ENCODE measurements around the gene MRNIP.

MRNIP gene

GRCh38 chr5:179793468-179794139 lies 65.0 kb downstream of the MRNIP start, which contains the start of gene LTC4S:
LTC4S (plus strand) TSS chr5:179793986; CDS start chr5:179794081, 95 bp downstream.
- TF ChIP-seq SIN3A (IDR thresholded peaks at IDR 0.05; ENCODE audit: borderline replicate concordance, insufficient read depth, low read length) = no peak
- TF ChIP-seq TAF1 (IDR thresholded peaks at IDR 0.05; ENCODE audit: borderline replicate concordance, insufficient read depth, low read length) = no peak
- no peak for TF ChIP-seq POLR2AphosphoS5 (IDR thresholded peaks at IDR 0.05; ENCODE audit: low read depth, low read length)
- no peak for TF ChIP-seq REST (IDR thresholded peaks at IDR 0.05; ENCODE audit: insufficient read depth in 1 of 2, low read depth in 2 of 2, low read length in 2 of 2)
- no peak for TF ChIP-seq FOXP2 (optimal IDR thresholded peaks at IDR 0.05; ENCODE audit: borderline replicate concordance, extremely low read depth, extremely low read length, insufficient read depth)

- TF ChIP-seq TAF1 (IDR thresholded peaks at IDR 0.05; ENCODE audit: borderline replicate concordance, insufficient read depth, low read length) (no peak), REST (IDR thresholded peaks at IDR 0.05; ENCODE audit: insufficient read depth in 1 of 2, low read depth in 2 of 2, low read length in 2 of 2) (no peak), POLR2AphosphoS5 (IDR thresholded peaks at IDR 0.05; ENCODE audit: low read depth, low read length) (no peak), SIN3A (IDR thresholded peaks at IDR 0.05; ENCODE audit: borderline replicate concordance, insufficient read depth, low read length) (no peak), FOXP2 (optimal IDR thresholded peaks at IDR 0.05; ENCODE audit: borderline replicate concordance, extremely low read depth, extremely low read length, insufficient read depth) (no peak)
Observed at GRCh38 chr5:179792612-179793467, 65.8 kb downstream of the MRNIP start.

GRCh38 chr5:179791881-179792611 lies 66.6 kb downstream of the MRNIP start:
- no peak for TF ChIP-seq POLR2AphosphoS5 (IDR thresholded peaks at IDR 0.05; ENCODE audit: low read depth, low read length)
- TF ChIP-seq FOXP2 (optimal IDR thresholded peaks at IDR 0.05; ENCODE audit: borderline replicate concordance, extremely low read depth, extremely low read length, insufficient read depth) = no peak
- no peak for TF ChIP-seq SIN3A (IDR thresholded peaks at IDR 0.05; ENCODE audit: borderline replicate concordance, insufficient read depth, low read length)
- TF ChIP-seq REST (IDR thresholded peaks at IDR 0.05; ENCODE audit: insufficient read depth in 1 of 2, low read depth in 2 of 2, low read length in 2 of 2) = no peak

- TF ChIP-seq FOXP2 (optimal IDR thresholded peaks at IDR 0.05; ENCODE audit: borderline replicate concordance, extremely low read depth, extremely low read length, insufficient read depth) (no peak), REST (IDR thresholded peaks at IDR 0.05; ENCODE audit: insufficient read depth in 1 of 2, low read depth in 2 of 2, low read length in 2 of 2) (no peak), SIN3A (IDR thresholded peaks at IDR 0.05; ENCODE audit: borderline replicate concordance, insufficient read depth, low read length) (no peak), TAF1 (IDR thresholded peaks at IDR 0.05; ENCODE audit: borderline replicate concordance, insufficient read depth, low read length) (no peak), POLR2AphosphoS5 (IDR thresholded peaks at IDR 0.05; ENCODE audit: low read depth, low read length) (no peak)
Observed at GRCh38 chr5:179788193-179788854, 70.3 kb downstream of the MRNIP start.

Measured in PFSK-1 (cell line).